HG02938 (cell line): Measurements from ENCODE around the gene DLG2.
"Not testable (repeated sequence)": the region's sequence is repeated elsewhere in the genome, so short reads cannot be mapped to it uniquely, and the experiment has no call there.

Experiments
- ATAC-seq: cut with Tn5 transposase; IDR thresholded peaks from one replicate; pipeline ENCODE4 v1.9.1; 2021; ENCODE audit warnings: mild to moderate bottlenecking, moderate library complexity; ENCODE audit not compliant: unreplicated experiment

Gene DLG2

DNA sequence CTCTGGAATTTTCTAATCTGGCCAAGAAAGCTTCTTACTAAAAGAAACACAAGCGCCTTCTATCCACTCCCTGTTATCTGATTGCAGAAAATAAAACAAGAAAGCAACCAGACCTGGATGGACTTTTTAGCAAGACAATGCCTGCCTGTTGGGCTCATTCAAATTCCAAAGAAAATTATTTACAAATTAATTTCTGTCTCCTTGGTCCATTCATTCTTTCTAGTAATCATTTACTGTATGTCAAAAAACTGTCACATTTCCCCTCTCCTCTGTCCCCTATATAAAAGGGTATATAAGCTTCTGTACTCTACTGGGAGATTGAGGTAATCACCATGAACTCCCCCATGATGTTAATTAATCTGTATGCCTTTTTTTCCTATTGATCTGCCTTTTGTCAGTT is 279.9 kb downstream of the DLG2 start:
- ATAC-seq: no peak

DNA sequence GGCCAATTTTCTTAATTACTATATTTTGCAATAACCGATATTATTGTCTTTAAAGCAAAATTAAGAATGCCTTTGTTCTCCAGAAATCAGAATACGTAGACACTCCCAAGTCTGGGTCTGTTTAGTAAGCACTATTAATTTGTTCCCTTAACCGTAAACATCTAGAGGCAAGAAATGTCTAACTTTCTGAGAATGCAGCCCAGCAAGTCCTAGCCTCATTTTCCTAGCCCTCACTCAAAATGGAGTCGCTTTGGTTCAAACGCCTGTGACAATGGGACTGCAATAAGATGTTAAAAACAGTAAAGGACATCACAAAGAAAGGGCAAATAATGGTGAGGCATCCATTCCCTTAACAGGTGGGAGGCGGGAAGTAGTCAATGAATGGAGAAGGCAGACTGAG is 280.7 kb downstream of the DLG2 start:
- ATAC-seq: no peak

GRCh38 chr11:85340846-85341245 is 286.3 kb downstream of the DLG2 start:
- peak; percentile 44 for ATAC-seq

DNA sequence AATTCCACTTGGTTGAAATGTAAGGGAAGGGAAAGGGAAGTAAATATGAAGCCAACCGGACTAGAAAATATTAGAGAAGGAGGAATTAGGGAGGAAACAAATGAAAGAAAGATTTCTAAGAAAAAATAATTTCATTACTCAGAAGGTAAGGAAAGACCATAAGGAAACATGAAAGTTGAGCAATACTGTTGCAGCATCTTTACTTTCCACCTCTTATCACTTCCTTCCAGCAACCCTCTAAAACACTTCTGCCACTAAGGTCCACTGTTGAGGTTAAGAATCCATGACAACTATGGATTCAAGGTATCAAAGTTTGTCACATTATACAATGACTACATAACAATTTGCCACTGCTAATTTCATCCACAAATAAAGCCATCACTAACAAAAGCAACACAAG is 308.6 kb downstream of the DLG2 start:
- no peak for ATAC-seq

DNA sequence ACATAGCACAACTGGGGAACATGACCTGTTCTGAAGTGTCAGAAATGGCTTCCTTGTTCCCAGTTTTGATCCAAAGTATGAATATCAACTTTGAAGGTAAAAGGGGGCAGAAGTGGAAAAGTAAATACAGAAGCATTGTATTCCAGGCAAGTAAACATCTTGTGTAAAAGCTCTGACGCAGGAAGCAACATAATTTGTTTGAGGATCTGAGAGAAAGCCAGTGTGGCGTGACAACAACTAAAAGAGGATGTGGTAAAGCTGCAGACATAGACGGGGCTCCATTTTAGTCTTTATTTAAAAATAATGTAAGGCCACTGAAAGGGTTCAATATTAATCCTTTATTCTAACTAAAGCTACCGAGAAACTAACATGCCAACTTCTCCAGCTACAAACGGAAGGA is 310.2 kb downstream of the DLG2 start:
- ATAC-seq: peak; percentile 99

GRCh38 chr11:85313741-85314140 is 313.4 kb downstream of the DLG2 start:
- ATAC-seq: no peak

DNA sequence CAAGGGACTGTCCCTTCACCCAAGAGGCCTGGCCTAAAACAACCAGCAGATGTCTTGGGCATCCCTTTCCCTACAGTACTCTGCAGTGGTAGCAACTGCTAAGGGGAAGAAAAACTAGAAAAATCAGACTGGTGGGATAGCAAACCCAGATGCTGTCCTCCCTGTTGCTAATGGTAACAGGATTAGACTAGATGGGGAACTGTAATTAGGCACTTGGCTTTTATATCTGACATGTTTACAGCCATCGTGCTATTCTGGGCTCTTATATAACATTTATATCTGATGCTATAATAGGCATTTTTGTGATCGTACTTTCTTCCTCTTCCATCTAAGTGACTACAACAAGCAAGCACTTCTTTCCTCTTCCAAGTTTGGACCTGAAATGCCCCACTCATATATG is 316.7 kb downstream of the DLG2 start:
- no peak for ATAC-seq

- no peak for ATAC-seq
Measured at GRCh38 chr11:85307366-85307765, 319.8 kb downstream of the DLG2 start.

GRCh38 chr11:85301895-85302678 is 325.1 kb downstream of the DLG2 start:
- ATAC-seq: no peak

- no peak for ATAC-seq
Measured at GRCh38 chr11:85299258-85299942, 327.7 kb downstream of the DLG2 start.

DNA sequence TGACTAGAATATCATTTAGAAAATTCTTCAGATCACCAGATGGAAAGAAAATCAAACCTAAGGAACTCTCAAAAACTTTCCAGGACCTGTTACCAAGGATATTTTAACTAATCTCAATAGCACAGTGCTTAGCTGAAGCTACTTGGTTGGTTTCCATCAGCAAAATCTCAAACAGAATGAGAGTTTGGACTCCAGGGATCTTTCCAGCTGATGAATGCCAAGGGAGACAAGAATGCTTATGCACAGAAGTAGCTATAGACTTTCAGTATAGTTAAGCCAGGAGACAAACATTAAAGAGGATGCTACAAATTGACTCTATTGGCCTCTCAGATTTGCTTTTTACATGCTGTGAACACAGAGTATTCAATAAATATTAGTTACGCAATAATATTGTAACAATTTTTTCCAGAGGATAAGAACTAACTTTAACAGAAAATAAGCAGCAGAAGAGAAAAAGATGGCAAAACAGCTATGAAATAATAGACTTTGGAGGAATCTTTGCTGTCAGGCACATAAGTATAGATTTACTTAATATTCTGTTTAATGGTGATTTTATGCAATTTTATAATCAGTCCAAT is 331.4 kb downstream of the DLG2 start:
- no peak for ATAC-seq

GRCh38 chr11:85281550-85281949 is 345.6 kb downstream of the DLG2 start:
- no peak for ATAC-seq

DNA sequence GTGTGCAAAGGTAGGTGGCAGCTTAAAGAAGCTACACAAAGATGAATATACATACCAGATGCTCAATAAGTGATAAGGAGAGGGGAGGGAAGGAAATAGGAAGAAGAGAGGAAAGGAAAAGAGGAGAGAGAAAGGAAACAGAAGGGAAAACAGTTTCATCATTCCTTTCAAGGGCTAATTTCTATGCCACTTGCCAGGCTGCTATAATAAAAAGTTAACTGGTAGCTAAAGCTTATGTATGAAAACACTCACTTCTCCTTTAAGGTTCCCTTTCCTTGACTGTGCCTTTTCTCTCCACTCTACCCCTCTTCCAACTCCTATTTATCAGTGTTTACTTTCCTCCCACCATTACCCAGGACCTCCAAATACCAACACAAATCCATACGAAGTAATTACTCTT is 347.9 kb downstream of the DLG2 start:
- ATAC-seq: no peak

DNA sequence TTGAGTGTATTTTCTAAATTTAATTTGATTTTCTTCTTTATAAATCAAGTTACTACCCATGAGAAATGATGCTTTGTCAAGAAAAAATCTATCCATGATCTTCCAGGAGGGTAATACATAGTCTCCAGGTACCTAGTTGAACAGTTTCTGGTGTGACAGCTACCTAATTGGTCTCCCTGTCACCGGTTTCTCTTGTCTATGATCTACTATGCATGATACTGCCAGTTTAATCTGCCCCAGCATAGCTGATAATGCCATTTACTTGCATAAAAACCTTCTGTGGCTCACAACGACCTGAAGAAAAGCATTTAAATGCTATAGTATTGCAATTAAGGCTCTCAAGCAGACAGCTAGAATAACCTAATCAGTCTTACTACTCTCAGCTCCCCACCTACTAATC is 349.5 kb downstream of the DLG2 start:
- ATAC-seq: no peak

DNA sequence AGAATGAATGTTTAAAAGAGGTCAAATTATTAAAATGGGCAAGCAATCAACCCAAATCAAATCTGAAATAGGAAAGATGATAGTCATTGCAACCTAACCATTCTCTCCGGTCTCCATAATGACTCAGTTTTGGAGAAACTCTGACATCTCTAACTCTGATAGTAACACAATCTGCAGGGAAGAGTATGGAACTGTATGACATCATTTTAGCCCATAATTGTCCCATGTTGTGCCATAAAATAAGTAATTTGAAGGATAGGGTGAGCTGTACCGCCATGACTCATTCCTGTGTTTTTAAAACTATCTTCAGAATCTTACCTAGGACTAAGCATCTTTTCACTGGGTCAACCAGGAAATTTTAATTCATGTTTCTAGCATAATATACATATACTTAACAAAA is 350.8 kb downstream of the DLG2 start:
- no peak for ATAC-seq

GRCh38 chr11:85270315-85270714 is 356.8 kb downstream of the DLG2 start:
- not testable (repeated sequence) for ATAC-seq

- no peak for ATAC-seq
Measured at GRCh38 chr11:85269109-85269508, 358.0 kb downstream of the DLG2 start.

DNA sequence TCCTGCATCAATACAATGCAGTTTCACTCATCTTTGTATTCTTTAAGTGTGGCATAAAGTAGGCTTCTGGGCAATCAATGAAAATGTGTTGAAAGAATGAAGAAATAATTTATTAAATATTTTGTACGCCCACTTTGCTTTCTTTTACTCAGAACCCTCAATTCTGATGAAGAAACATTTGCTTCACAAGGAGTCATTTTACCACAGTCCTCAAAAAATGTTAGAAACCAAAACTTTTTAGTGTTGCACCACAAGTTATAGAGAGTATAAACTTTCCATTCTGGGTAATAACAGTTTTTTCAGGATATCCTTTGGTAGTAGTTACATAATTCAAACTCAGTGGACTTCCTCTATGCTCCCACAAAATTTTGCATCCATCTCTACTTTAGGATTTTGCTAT is 360.5 kb downstream of the DLG2 start:
- ATAC-seq: no peak

DNA sequence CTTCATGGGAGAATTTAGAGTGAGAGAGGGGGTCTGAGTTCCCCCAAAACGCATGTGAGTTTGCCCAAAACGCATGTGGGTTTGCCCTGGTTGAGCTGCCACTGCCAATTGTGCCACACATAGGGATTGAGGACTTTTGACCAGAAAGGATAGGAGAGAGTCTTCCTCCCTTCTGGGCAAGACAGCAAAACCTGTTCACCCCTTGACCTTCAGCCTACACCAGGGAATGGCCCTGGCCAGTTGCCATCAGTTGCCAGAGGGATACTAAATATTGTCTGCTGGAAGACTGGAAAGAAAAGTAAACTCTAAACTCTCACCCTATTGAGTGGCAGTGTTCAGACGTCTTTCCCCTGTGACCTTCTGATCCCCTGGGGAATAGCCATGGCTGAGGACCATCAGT is 363.8 kb downstream of the DLG2 start:
- ATAC-seq: no peak

DNA sequence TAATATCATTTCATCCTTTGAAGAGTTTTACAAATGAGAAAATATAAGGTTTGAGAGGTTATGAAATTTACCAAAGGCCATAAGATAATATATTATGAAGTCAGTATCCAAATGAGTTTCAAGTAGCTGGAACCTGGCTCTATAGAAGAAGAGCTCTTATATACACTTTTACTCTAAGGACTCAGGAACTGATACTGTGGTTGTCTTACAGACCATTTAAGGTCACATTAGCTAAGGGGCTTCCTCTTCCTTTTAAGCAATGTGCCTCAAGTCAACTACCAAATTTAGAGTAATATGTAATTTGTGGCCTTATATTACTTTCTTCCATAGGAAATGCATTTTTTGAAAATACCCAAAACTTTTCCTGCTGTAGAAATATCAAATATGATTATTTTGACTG is 369.3 kb downstream of the DLG2 start:
- ATAC-seq: no peak

- no peak for ATAC-seq
Measured at GRCh38 chr11:85256433-85256832, 370.7 kb downstream of the DLG2 start.

GRCh38 chr11:85249482-85249881 is 377.7 kb downstream of the DLG2 start:
- no peak for ATAC-seq
